NCI-H2107 (cell line): Measurements from ENCODE around the gene EFCAB12.
"Not testable (repeated sequence)": the region's sequence is repeated elsewhere in the genome, so short reads cannot be mapped to it uniquely, and the experiment has no call there.

Source experiments
- DNase-seq: peaks from one replicate; lab custom pipeline; 2025; lab: John Stamatoyannopoulos, UW

The EFCAB12 gene

DNA sequence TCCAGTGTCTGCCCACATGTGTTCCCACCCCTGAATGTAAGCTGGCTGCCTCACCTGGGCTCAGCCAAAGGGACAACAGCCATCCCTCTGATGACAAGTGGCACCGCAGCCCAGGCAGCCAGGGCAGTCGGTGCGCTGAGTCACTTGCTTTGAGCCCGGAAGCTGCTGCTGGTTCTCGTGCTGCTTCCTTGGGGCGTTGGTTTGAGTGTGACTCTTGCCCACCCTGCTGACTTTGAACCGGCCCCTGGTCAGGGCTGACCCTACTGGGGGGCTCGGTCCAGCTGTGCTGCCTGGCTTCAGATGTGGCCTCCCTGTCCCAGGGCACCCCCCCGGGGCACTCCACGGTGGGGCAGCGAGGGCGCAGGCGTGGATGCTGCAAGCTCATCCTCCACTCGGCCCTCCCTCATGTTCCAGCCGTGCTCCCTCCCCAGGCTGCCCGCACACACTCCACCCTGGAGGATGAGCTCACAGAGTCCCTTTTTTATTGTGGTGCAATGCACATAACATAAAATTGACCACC lies 62.1 kb downstream of the EFCAB12 start:
- DNase-seq = no peak

DNA sequence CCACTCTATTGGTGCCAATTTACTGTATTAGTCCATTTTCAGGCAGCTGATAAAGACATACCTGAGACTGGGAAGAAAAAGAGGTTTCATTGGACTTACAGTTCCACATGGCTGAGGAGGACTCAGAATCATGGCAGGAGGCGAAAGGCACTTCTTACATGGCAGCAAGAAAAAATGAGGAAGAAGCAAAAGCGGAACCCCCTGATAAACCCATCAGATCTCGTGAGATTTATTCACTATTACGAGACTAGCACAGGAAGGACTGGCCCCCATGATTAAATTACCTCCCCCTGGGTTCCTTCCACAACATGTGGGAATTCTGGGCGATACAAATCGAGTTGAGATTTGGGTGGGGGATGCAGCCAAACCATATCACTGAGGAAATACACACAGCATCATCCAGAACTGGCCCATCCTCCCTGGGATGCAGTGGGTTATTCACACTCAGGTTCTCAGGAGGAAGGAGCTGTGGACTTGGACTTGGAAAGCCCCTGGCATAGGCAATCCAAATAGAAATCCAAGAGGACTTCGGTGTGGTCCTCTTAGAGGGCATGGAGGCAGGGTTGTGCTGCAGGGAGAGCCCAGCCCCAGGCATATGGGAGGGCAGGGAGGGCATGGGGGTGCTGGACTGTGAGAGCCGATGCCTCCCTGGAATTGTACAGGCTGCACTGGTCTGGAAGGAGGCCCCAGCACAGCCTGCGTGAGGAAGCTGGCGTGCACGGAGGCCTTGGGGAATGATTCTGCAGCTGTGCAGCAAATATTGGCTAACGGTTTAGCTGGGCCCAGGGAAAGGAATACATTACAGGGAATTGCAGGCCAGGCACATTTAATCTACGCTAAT lies 62.9 kb downstream of the EFCAB12 start:
- DNase-seq = no peak

DNA sequence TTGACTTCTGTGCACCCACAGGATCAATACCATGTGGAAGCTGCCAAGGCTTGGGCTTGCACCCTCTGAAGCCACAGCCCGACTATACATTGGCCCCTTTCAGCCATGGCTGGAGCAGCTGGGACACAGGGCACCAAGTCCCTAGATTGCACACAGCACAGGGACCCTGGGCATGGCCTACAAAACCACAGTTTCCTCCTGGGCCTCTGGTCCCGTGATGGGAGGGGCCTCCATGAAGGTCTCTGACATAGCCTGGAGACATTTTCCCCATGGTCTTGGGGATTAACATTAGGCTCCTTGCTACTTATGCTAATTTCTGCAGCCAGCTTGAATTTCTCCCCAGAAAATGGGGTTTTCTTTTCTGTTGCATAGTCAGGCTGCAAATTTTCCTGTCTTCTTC lies 63.6 kb downstream of the EFCAB12 start:
- DNase-seq = not testable (repeated sequence)

DNA sequence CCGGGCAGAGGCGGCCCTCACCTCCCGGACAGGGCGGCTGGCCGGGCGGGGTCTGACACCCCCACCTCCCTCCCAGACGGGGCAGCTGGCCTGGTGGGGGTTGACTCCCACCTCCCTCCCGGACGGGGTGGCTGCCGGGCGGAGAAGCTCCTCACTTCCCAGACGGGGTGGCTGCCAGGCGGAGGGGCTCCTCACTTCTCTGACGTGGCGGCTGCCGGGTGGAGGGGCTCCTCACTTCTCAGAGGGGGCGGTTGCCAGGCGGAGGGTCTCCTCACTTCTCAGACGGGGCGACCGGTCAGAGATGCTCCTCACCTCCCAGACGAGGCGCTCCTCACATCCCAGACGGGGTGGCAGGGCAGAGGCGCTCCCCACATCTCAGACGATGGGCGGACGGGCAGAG lies 65.1 kb downstream of the EFCAB12 start:
- not testable (repeated sequence) for DNase-seq

DNA sequence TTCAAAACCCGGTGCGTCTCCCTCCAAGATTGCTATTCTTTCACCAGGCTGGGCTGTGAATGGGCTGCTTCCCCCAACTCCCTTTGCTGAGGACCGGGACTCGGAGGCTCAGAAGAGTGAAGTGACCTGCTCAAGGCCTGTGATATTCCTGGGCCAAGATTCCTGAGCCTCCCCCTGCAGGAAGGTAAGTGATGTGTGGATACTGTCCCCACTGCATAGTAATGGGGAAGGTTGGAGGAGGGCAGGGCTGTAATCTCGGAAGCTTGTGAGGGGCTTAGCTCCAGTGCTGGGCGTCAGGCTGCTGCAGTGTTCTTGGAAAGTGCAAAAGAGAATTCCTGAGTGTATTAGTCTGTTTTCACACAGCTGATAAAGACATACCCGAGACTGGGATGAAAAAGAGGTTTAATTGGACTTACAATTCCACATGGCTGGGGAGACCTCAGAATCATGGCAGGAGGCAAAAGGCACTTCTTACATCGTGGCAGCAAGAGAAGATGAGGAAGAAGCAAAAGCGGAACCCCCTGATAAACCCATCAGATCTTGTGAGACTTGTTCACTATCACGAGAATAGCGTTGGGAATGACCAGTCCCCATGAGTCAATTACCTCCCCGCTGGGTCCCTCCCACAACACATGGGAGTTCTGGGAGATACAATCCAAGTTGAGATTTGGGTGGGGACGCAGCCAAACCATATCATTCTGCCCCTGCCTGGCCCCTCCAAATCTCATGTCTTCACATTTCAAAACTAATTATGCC lies 67.6 kb downstream of the EFCAB12 start:
- DNase-seq = no peak

DNA sequence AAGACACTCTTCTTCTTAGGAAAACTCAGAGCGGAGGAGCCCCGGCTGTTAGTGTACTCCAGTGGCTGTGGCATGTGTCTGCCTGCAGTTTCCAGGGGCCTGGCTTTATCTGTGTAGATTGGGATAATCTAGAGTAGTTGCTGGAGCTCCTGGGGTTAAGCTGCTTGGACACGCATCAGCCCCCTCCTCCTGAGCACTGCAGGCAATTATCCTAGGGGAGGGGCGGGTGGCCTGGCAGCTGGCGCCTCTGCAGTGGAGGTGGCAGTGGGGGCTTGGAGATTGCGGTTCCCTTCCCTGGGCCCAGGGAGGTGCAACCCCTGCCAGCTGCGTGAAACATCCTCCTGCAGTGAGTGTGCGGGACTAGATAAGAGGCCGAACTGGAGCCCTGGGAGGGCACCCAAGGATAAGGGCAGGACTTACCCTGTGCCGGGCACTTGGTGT lies 68.2 kb downstream of the EFCAB12 start:
- DNase-seq = no peak

DNA sequence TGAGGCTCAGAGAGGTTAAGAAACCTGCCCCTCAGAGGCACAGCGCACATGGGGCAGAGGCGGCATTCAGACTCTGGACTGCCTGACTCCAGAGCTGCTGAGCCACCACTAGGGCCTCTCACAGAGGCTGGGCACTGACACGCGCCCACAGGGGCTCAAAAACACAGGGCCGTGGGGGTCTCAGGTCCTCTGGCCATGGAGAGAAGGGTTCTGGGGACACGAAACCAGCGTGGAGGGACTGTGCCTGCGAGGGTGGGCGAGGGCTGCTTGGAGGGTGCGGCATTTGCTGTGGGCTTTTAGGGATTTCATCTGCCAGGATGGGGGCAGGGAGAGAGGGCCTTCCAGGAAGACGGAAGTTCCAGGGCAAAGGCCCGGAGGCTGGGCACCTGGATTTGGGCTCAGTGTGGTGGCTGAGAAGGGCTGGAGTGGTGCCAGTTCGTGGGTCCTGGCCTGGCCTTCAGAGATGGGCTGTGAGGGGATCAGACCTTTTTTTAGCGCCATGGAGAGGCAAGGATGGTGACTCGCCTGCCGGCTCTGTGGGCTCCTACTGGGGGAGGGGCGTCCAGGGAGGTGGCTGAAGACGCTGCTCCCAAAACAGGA lies 69.6 kb downstream of the EFCAB12 start:
- no peak for DNase-seq

DNA sequence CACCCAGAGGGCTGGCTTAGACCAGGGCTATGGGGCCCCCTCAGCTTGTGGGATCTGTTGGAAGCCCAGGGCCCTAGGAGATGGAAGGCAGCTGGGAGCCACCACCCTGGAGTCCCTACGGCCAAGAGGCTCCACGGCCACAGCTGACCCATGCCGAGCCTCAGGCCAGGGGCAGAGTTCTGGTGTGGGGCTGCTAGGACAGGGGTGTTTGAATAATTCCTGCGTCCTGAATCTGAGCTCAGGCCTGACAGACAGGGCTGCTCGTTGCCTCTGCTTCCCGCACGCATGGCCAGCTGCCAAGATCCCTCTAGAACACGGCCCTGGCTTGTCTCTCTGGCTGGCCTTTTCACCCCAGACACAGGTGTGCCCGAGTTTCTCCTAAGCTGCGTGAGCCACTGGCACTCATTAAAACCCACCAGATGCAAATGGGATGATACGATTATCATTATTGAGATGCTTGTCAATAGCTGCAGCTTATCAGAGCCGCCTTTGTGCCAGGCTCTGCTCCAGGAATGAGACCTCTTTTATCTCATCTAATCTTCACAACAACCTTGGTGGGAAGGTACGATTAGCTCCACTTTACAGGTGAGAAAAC lies 70.2 kb downstream of the EFCAB12 start:
- DNase-seq = no peak

DNA sequence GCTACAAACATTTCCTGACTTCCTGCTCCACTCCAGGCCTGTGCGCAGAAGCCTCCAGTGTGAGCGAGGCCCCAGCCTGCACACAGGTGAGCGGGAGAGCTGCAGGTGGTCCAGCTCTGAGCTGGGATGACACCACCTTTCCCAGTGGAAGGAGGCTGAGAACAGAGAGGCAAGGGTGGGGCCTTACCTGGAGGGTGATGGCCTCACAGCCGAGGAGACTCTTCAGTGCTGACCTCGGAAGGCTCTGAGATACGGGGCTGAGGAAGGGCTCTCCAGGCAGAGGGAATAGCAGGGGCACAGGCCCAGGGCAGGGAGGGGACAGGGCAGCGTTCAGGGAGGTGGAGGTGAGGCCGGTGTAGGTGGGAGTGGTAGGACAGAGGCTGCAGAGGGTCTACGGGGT lies 70.8 kb downstream of the EFCAB12 start:
- no peak for DNase-seq

DNA sequence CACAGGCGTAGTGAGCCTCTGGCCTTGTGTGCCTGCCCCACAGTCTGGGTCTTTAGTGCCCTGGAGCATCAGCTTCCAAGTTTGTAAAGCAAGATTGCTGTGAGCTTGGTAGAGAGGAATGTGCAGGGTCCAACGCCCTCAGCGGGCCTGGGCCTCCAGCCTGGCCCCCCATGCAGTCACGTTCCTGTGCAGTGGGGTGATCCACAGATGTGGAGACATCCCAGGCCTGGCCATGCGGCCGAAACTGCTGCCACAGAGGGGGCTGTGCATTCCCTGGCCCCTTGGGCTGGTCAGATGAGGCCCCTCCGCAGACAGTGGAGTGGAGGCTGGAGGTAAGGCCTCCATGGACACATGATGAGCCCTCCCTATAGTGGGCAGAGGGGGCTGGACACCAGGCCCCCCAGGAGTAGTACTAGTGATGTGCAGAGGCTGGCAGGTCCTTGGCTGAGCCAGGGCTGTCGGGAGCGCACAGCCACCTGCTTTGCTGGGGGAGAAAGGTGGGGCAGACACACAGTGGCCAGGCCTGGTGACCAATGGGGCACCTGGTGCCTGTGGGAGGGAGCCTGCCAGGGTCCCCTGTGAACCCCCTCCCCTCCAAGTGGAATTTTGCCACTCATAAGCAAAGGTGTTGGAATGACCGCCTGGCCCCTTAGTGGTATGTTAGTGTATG lies 71.5 kb downstream of the EFCAB12 start:
- DNase-seq = no peak

DNA sequence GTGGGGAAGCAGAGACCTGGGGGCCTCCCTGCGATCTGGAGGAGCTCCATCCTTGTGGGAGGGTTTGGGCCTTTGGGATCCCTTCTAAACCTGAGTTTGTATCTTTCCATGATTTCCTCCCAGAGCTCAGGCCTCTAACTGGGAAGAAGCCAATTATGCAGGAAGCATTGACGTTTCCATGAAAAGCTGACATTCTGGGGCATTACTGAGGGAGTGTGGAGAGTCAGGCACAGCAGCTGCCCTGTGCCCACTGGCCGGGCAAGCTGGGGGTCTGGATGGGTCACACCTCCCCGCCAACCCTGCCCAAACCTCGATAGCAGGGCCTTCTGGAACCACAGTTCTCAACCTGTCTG lies 74.9 kb downstream of the EFCAB12 start:
- DNase-seq = no peak

DNA sequence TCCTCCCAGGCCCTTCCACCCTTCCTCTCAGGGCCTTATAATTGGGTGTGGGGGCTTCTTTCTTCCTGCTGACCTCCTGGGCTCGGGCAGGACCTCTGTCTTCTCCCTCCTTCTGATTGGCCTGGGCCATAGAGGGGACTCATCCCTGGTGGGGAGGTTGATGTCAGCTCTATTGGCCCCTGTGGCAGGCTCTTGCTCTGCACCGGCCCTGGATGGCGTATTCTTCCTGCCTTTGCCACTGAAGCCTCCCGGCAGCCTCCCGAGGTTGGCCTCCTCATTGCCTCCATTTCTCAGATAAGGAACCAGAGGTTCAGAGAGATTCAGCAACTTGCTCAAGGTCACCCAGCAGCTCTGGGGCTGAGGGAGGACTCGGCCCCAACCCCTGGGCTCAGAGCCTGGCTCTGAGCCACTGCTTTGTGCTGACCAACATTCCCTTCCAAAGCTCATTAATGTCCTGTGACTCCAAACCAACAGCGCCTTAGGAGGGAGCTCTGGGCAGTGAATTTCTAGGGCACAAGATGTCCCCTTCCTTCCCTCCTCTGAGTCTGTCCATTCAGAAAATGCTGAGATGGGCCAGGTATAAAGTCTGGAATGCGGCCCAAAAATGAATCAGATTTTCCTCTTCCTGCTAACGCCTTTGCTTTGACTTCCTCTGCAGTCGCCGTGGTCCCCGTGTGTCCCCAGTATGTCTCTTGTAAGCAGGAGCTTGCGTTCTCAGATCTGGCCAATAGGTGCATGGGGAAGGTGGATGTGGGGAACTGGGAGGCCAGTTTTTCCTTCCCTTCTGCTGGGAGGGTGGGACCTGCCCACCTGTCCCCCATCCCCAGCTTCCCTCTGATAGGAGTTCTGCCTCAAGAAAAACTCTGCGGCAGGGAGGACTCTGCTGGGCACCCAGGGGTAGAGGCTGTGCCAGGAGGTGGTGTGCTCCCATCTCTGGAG lies 75.5 kb downstream of the EFCAB12 start:
- DNase-seq = no peak

DNA sequence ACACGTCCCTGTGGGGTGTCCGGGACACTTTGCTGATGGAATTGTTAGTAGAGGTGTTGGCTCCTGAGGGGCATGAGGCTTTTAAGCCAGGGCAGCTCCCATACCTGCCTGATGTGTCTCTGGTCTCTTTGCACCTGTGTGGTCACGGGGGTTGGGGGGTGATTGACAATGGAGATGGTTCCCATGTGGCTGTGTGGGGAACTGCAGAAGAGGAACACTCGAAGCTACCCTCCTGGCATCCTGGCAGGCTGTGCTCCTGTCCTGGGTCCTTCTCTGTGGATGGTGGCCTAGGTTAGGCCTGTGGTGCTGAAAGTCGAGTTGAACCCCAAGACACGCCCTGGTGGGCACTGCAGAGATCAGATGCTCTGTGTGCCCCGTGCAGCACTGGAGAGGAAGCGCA lies 76.4 kb downstream of the EFCAB12 start:
- no peak for DNase-seq
